HG03565 (cell line): Measurements from ENCODE around the gene LRPAP1.
"Not testable (repeated sequence)": the region's sequence is repeated elsewhere in the genome, so short reads cannot be mapped to it uniquely, and the experiment has no call there.

Experiments
- ATAC-seq: cut with Tn5 transposase; IDR thresholded peaks from one replicate; pipeline ENCODE4 v1.9.1; 2021; ENCODE audit warnings: mild to moderate bottlenecking, moderate library complexity; ENCODE audit not compliant: unreplicated experiment

LRPAP1 gene

GRCh38 chr4:3531879-3532750 is at the start of gene LRPAP1:
TSS of gene LRPAP1 (minus strand) at chr4:3532422. CDS start at chr4:3532412, 10 bp downstream.
- peak; percentile 73 for ATAC-seq

- not testable (repeated sequence) for ATAC-seq
Measured at GRCh38 chr4:3581334-3582090, 49.3 kb upstream of the LRPAP1 start.

- ATAC-seq = not testable (repeated sequence)
Measured at GRCh38 chr4:3580859-3581258, 48.6 kb upstream of the LRPAP1 start.

GRCh38 chr4:3578527-3579144 is 46.4 kb upstream of the LRPAP1 start:
- not testable (repeated sequence) for ATAC-seq

- not testable (repeated sequence) for ATAC-seq
Measured at GRCh38 chr4:3578052-3578451, 45.8 kb upstream of the LRPAP1 start.

- not testable (repeated sequence) for ATAC-seq
Measured at GRCh38 chr4:3577208-3577892, 45.1 kb upstream of the LRPAP1 start.

GRCh38 chr4:3576533-3577207 is 44.4 kb upstream of the LRPAP1 start:
- ATAC-seq = not testable (repeated sequence)

GRCh38 chr4:3575426-3576369 is 43.5 kb upstream of the LRPAP1 start:
- ATAC-seq = not testable (repeated sequence)

- not testable (repeated sequence) for ATAC-seq
Measured at GRCh38 chr4:3574865-3575264, 42.6 kb upstream of the LRPAP1 start.

- ATAC-seq = not testable (repeated sequence)
Measured at GRCh38 chr4:3574346-3574745, 42.1 kb upstream of the LRPAP1 start.

GRCh38 chr4:3573131-3573530 is 40.9 kb upstream of the LRPAP1 start:
- ATAC-seq = no peak

- ATAC-seq = no peak
Measured at GRCh38 chr4:3572363-3572762, 40.1 kb upstream of the LRPAP1 start.

GRCh38 chr4:3571921-3572320 is 39.7 kb upstream of the LRPAP1 start:
- no peak for ATAC-seq

- not testable (repeated sequence) for ATAC-seq
Measured at GRCh38 chr4:3570923-3571322, 38.7 kb upstream of the LRPAP1 start.

GRCh38 chr4:3569611-3570010 is 37.4 kb upstream of the LRPAP1 start:
- ATAC-seq = not testable (repeated sequence)

GRCh38 chr4:3566701-3567100 is 34.5 kb upstream of the LRPAP1 start:
- not testable (repeated sequence) for ATAC-seq

GRCh38 chr4:3566301-3566700 is 34.1 kb upstream of the LRPAP1 start:
- ATAC-seq = not testable (repeated sequence)

- not testable (repeated sequence) for ATAC-seq
Measured at GRCh38 chr4:3564948-3565347, 32.7 kb upstream of the LRPAP1 start.

- ATAC-seq = no peak
Measured at GRCh38 chr4:3563403-3563802, 31.2 kb upstream of the LRPAP1 start.
